GM18909 (cell line): ENCODE results near the gene HOXB8.

Experiments used
- ATAC-seq: cut with Tn5 transposase; IDR thresholded peaks from one replicate; pipeline ENCODE4 v1.9.1; 2021; ENCODE audit warnings: mild to moderate bottlenecking; ENCODE audit not compliant: unreplicated experiment, poor library complexity

Gene HOXB8

DNA sequence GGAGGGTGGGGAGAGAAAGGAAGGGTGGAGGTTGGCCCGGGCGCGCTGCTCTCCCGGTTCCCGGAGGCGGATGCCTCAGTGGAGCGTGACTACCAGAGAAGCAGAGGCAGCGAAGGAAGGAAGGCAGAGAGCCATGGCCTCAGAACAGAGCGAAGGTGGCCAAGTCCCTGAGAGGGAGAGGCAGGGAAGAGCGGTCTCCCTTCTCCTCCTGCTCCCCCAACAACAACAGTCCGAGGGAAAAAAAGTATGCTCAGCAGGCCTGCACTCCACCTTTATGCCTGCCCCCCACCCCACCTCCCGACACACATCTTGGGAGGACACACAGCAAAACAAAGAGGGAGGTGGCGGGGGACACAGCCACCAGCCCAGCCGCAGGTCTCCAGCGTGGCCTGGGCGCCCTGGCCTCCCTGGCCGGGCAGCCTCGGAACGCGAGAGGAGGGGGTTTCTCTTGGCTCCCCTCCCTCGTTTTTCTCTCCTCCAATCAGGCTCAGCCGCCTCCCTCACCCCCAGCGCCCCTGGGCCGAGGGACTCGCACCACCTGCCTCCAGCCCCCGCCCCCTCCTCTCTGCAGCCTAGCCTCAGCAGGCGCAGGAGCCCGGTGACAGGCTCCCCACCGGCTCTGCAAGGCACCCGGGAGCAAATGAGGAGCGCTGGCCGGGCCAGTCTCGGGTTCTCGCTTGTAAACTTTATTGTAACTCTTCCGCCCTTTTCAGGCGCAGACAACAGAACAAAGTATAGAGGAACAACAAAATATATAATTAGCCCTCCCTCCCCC, 3.2 kb downstream of the HOXB8 start:
- ATAC-seq = no peak

DNA sequence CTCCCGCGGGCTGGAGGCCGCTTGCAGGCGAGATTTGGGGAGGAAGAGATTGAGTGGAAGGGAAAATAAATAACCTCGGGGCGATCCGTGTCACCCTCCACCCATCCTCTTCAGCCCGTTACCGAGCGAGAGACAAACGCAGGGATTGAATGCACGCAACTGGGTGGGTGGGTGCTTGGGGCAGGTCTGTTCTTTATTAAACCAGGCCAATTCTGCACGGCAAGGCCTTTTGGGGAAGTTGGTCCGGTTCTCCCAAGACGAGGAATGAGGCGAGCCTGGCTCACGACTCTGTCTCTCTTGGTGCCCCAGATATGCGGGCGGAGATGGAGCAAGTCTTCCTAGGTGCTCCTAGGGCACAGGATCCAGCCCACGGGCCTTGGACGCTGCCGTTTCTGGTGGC, 3.9 kb downstream of the HOXB8 start:
- ATAC-seq = no peak

DNA sequence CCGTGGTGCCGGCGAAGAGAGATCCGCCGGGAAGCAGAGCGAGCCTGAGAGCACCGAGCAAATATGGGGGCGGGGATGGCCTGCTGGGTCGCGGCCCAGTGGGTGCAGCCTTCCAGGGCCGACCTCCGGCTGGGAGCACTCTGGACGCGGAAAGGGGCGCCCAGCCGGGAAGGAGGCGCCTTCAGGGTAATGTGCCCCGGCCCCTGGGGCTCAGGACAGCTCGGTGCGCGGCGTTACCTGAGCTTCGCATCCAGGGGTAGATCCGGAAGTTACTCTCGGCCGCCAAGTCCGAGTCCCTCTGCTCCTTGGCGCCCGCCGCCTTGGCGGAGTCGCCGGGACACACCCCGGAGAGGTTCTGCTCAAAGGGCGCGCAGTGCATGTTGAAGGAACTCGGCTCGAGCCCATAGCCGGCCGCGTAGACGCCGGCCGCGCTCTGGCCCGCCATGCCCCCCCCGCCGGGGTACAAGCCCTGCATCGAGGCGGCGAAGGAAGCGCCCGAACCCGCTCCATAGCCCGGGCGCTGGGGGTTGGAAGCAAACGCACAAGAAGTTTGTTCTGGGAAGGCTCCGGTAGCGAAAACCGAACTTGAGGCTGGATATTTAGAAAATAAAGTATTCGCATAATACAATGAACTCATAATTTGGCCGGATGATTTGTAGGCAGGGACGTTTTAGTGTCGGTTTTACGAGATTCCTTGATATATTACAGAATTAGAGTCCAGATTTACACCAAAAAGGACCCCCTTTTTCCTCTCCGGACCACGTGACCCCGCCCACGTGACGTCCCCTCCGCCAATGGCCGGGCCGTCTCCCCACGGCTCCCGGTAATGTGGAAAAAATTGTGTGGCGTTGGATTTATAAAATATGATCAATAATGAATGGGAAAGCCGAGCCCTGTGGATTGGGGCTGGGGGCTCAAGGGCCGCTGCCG, 4.5 kb downstream of the HOXB8 start, which contains the start of gene HOXB7:
Gene HOXB7, minus strand, starts transcription at position 736 of the 930 bp plus-strand sequence. Its CDS starts 99 bp downstream, at position 637.
- no peak for ATAC-seq

GRCh38 chr17:48609759-48610281, 5.3 kb downstream of the HOXB8 start:
- no peak for ATAC-seq

DNA sequence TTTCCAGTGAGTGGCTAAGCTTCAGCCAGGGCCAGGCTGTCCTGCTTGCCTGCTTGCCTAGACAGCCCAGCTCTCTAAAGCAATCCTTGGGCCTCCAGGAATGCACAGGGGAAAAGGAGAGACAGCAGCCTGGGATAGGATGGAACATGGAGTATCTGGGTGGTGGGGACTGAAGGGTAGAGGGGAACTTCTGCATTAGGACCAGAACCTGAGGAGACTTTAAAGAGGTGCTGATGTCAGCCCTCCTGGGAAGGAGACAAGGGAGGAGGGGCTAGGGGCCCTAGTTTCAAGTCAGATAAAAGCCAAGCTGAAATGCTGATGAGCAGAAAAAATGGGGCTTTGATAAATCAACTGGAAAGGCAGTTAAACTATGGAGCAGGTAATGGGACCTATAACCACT, 6.1 kb downstream of the HOXB8 start:
- no peak for ATAC-seq

- no peak for ATAC-seq
Observed at GRCh38 chr17:48608494-48608834, 6.6 kb downstream of the HOXB8 start.

DNA sequence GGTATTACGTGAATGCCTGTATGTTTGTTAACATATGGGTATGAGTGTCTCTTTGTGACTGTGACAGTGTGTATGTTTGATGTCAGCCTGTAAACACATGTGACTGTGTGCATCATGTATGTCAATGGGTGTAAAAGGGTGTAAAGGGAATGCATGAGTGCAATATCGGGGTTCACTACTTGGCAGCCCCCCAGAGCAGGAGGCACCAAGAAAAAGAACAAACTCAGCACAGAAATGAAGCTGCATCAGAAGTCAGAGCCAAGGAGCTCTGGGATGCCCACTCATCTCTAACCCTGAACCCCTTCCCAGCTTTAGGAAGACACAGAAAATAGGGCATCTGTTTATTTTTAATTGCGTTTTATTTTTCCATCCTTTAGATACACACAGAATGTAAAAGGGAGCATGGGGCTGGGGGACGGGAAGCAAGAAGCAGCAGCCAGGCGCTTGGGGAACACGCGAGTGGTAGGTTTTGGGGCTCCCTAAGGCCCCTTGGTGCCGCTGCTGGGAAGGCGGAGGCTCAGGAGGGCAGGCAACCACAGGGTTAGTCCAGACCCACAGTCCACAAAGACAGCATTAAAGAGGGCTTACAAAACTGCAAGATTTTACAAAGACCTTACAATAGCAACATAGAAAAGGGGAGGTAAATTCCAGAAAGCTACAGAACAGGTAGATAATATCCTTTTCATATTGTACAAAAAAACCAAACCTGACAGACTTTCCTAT, 8.0 kb downstream of the HOXB8 start:
- ATAC-seq = no peak

GRCh38 chr17:48605991-48606891, 8.9 kb downstream of the HOXB8 start:
- no peak for ATAC-seq

- no peak for ATAC-seq
Observed at GRCh38 chr17:48605409-48605919, 9.6 kb downstream of the HOXB8 start.

- ATAC-seq = no peak
Observed at GRCh38 chr17:48604770-48605329, 10.2 kb downstream of the HOXB8 start, which contains the start of gene HOXB6. Gene HOXB6, minus strand, starts transcription at chr17:48604986. Its CDS starts 6,836 bp downstream, at chr17:48598150.

GRCh38 chr17:48603959-48604769, 10.9 kb downstream of the HOXB8 start:
- no peak for ATAC-seq

GRCh38 chr17:48601539-48602425, 13.3 kb downstream of the HOXB8 start:
- ATAC-seq = no peak

DNA sequence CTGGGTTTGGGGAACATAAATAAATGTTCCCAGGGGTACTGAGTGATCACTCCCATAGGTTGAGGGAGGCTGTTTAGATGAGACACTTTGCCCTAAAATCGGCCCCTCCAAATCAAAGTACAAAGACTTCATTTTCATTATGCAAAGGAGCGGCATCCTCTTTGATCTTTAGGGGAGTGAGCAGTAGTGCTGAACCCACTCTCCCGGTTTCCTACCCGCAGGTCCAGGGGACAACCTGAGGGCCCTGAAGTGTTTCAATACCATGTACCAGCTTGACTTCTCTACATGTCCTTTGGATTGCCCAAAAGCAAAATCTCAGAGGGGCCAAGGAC, 13.9 kb downstream of the HOXB8 start:
- no peak for ATAC-seq

GRCh38 chr17:48600244-48601098, 14.6 kb downstream of the HOXB8 start:
- no peak for ATAC-seq

- no peak for ATAC-seq
Observed at GRCh38 chr17:48599354-48599753, 15.7 kb downstream of the HOXB8 start.

DNA sequence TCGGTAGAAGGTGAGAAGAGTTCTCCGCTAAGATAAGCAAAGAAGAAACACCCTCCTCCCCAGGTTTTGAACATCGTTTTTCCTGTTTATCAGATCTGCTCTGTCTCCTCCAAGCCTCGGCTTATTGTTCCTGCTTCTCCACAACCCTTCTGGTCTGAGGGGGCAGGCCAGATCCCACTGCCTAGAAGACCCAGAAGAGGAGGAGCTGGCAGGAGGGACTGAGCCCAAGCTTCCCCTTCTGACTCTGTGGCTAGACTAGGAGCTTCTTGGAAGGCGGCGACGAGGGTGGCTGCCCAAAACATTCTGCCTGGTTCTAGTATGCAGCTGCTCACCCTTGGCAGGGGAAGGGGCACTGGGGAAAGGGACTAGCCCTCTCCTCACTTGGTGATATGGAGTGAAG, 16.4 kb downstream of the HOXB8 start:
- ATAC-seq = no peak
